ENCODE data around the gene POFUT2. TPM values are rescaled to one million over a fixed set of nuclear protein-coding genes. Genes with fewer than 3 reads are reported as not detected.

Gene POFUT2
- total RNA-seq, 2 experiments from 2014 or later = 56.6 to 57.2 TPM

DNA sequence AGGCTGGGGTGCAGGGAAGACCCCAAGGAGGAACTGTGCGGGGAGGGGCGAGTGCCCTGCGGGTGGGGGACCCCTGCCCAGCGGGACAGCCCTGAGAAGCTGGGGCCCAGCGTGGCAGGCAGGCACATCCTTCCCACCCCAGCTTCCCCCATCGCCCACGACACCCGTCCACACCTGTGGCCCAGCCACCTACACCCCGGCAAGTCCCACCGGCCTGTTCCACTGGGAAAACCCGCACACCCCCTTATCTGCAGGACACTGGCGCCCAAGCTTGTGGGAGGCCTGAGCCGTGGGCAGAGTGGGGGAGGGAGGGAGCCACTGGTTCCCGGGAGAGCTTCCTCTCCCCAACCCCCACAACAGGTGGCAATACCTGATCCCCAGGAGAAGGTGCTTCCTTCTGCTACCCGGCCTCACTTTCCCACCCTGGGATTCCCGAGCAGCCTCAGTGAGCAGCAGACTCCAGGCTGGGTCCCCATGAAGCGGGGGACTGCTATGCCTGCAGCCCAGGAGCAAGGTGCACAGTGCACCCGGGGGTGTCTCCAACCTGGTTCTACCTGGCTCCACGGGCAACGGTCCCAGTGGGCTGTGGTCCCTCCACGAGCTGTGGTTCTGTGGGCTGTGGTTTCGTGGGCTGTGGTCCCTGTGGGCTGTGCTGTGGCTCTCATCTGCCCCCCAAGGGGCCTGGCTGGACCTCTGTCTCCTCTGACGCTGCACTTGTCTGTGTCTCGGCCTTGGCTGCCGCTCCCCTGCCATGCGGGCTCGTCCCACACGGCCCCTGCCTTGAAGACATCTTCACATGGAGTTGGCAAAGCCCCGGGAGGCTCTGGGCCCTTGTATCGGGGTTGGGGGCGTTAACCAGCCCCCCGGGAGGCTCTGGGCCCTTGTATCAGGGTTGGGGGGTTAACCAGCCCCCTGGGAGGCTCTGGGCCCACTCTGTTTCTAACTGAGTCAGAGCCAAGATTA is 37.8 kb upstream of the POFUT2 start:
- Mint-ChIP-seq H3K27me3 (no peaks in the 10 kb centered on the region), H3K9me3 (no peaks in the 10 kb centered on the region), H3K36me3 (ENCODE audit: low read depth) (no peaks in the 10 kb centered on the region), H3K4me3 (no peak overlapping the region), H3K27ac (no peak overlapping the region), H3K4me1 (ENCODE audit: low read depth) (peaks cover 19% of the 10 kb centered on the region)
- DNase-seq (no peak), ATAC-seq (ENCODE audit: poor library complexity) (no peak)
- H3K27me3 ChIP-seq (ENCODE audit: control insufficient read depth in 1 of 2, insufficient read depth in 2 of 2, low read length in 2 of 2) = no peaks in the 10 kb centered on the region
- H3K27ac ChIP-seq (ENCODE audit: low read depth in 1 of 2, low read length in 2 of 2) = no peak overlapping the region
- ChIA-PET CTCF (no interaction called here), POLR2A (no interaction called here)
- TF ChIP-seq, protein P1, sequence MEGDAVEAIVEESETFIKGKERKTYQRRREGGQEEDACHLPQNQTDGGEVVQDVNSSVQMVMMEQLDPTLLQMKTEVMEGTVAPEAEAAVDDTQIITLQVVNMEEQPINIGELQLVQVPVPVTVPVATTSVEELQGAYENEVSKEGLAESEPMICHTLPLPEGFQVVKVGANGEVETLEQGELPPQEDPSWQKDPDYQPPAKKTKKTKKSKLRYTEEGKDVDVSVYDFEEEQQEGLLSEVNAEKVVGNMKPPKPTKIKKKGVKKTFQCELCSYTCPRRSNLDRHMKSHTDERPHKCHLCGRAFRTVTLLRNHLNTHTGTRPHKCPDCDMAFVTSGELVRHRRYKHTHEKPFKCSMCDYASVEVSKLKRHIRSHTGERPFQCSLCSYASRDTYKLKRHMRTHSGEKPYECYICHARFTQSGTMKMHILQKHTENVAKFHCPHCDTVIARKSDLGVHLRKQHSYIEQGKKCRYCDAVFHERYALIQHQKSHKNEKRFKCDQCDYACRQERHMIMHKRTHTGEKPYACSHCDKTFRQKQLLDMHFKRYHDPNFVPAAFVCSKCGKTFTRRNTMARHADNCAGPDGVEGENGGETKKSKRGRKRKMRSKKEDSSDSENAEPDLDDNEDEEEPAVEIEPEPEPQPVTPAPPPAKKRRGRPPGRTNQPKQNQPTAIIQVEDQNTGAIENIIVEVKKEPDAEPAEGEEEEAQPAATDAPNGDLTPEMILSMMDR (IDR thresholded peaks at IDR 0.05) = no peak
- H3K9me3 ChIP-seq (ENCODE audit: control insufficient read depth in 1 of 2, insufficient read depth in 1 of 2, low read length in 2 of 2) = peaks cover 0 to 5% of the 10 kb centered on the region in 2 experiments
- peaks cover 42% of the 10 kb centered on the region for H3K4me1 ChIP-seq (ENCODE audit: insufficient read depth, low read length)
- no peak overlapping the region for H3K4me3 ChIP-seq (ENCODE audit: low read length)
- intact Hi-C loops (cut with DNase I, micrococcal nuclease) = no loop called here
- H3K36me3 ChIP-seq (ENCODE audit: insufficient read depth, low read length) = no peaks in the 10 kb centered on the region

DNA sequence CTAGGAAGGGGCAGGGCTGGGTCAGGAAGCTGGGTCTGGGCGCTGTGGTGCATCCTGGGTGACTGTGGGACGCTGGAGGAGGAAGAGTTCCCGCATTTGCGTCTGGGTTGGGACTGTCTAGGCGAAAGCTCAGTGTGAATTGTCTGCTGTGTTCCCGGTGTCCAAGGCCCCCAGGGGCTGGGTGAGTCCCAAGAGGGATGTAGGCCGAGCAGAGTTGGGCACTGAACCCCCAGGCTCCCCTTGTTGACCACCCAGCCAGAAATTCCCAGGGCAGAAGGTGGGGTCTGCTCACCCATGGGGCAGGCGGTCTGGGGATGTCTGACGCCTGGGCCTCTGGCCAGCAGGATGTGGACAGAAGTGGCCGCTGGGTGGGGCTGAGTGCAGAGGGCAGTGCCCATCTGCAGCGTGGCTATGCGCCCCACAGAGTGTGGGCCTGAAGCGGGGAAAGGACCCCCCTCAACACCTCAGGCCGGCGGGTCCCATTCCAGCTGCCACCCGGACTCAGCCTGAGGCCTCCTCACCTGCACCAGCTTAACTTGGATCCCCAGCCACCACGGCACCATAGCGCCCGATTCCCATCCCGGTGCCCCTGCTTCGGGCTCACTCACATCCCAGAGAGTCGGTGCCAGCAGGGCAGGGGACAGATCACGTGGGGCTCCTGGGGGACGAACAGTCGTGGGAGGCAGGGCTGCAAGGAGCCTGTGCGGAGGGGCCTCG is 37.0 kb upstream of the POFUT2 start:
- peaks cover 0 to 6% of the 10 kb centered on the region in 2 experiments for H3K9me3 ChIP-seq (ENCODE audit: control insufficient read depth in 1 of 2, insufficient read depth in 1 of 2, low read length in 2 of 2)
- no peak for DNase-seq
- H3K27me3 ChIP-seq (ENCODE audit: control insufficient read depth in 1 of 2, insufficient read depth in 2 of 2, low read length in 2 of 2) = no peaks in the 10 kb centered on the region
- H3K27ac Mint-ChIP-seq = no peak overlapping the region
- H3K9me3 Mint-ChIP-seq = no peaks in the 10 kb centered on the region
- TF ChIP-seq, protein P1 (IDR thresholded peaks at IDR 0.05) = no peak
- intact Hi-C loops (cut with DNase I, micrococcal nuclease) = no loop called here
- POLR2A ChIA-PET = no interaction called here
- no peak overlapping the region for H3K4me3 Mint-ChIP-seq
- no peak overlapping the region for H3K4me3 ChIP-seq (ENCODE audit: low read length)
- H3K27me3 Mint-ChIP-seq = no peaks in the 10 kb centered on the region
- H3K27ac ChIP-seq (ENCODE audit: low read depth in 1 of 2, low read length in 2 of 2) = no peak overlapping the region
- H3K36me3 Mint-ChIP-seq (ENCODE audit: low read depth) = no peaks in the 10 kb centered on the region
- peaks cover 19% of the 10 kb centered on the region for H3K4me1 Mint-ChIP-seq (ENCODE audit: low read depth)
- no peak for ATAC-seq (ENCODE audit: poor library complexity)
- peaks cover 47% of the 10 kb centered on the region for H3K4me1 ChIP-seq (ENCODE audit: insufficient read depth, low read length)
- CTCF ChIA-PET = no interaction called here
- no peaks in the 10 kb centered on the region for H3K36me3 ChIP-seq (ENCODE audit: insufficient read depth, low read length)

DNA sequence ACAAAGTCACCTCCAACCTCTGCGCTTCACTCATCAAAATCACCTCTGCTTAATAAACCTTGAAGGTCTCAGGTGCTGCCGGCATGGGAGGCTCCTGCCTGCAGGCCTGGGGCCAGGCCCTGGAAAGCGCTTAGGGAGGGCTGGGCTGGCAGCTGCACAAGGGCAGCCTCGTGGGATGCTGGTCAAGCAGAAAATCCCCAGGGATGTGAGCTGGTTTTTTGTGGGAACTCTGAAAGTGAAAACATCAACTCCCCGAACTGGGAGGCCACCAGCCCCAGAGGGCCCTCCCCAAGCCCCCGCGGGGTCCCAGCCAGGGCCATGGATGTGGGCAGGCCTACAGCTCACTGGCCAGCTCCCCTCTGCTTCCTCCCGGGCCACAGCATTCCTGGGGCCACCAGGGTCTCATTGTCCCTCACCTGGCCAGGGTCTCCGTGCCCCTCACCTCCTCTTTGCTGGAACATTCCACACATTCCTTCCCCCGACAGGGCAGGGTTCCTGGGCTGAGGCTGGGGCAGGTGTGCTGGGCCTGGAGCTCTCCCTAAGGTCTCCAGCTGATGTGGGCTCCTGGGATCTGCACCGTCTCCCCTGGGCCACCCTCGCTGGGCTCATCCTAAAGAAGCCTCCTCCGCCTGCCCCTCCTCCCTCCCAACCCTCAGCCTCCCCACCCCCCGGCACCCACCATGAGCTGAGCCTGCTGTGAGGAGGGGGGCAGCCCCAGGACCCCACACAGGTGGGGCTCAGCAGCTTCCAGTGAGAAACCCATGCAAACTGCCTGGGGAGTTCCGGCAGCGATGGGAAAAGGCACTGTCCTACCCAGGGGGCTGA is 36.0 kb upstream of the POFUT2 start:
- H3K27me3 Mint-ChIP-seq = no peaks in the 10 kb centered on the region
- H3K4me1 ChIP-seq (ENCODE audit: insufficient read depth, low read length) = peaks cover 51% of the 10 kb centered on the region
- H3K9me3 ChIP-seq (ENCODE audit: control insufficient read depth in 1 of 2, insufficient read depth in 1 of 2, low read length in 2 of 2) = peaks cover 0 to 6% of the 10 kb centered on the region in 2 experiments
- no peak overlapping the region for H3K27ac ChIP-seq (ENCODE audit: low read depth in 1 of 2, low read length in 2 of 2)
- ATAC-seq (ENCODE audit: poor library complexity) (no peak), DNase-seq (no peak)
- no peaks in the 10 kb centered on the region for H3K36me3 ChIP-seq (ENCODE audit: insufficient read depth, low read length)
- peak overlapping the region; percentile 94 for H3K27ac Mint-ChIP-seq
- intact Hi-C loops (cut with DNase I, micrococcal nuclease) = no loop called here
- POLR2A ChIA-PET = interaction anchor here (0.8 to 3.2 kb wide), 4 partner anchors 15 to 155 kb away, joined by 3 to 16 read pairs (median 10); partner anchors contain the start of gene POFUT2
- no peaks in the 10 kb centered on the region for H3K36me3 Mint-ChIP-seq (ENCODE audit: low read depth)
- no peak overlapping the region for H3K4me3 ChIP-seq (ENCODE audit: low read length)
- H3K4me3 Mint-ChIP-seq = no peak overlapping the region
- CTCF ChIA-PET = no interaction called here
- H3K4me1 Mint-ChIP-seq (ENCODE audit: low read depth) = peaks cover 19% of the 10 kb centered on the region
- H3K9me3 Mint-ChIP-seq = no peaks in the 10 kb centered on the region
- no peaks in the 10 kb centered on the region for H3K27me3 ChIP-seq (ENCODE audit: control insufficient read depth in 1 of 2, insufficient read depth in 2 of 2, low read length in 2 of 2)
- TF ChIP-seq, protein P1 (IDR thresholded peaks at IDR 0.05) = no peak
